Stimulated activated CD4-positive, alpha-beta T cell treated with anti-CD3 and anti-CD28 coated beads, Interleukin-15, amount 100 ng/mL, for 1 hour (primary cell): ENCODE data around the gene ZRANB2.

Source experiments
- DNase-seq, 2 donors: peaks; one replicate each; pipeline ENCODE4 v3.0.0-alpha.2; 2020; ENCODE audit warnings: low read depth in 1 of 2, low spot score in 1 of 2

ZRANB2 gene

DNA sequence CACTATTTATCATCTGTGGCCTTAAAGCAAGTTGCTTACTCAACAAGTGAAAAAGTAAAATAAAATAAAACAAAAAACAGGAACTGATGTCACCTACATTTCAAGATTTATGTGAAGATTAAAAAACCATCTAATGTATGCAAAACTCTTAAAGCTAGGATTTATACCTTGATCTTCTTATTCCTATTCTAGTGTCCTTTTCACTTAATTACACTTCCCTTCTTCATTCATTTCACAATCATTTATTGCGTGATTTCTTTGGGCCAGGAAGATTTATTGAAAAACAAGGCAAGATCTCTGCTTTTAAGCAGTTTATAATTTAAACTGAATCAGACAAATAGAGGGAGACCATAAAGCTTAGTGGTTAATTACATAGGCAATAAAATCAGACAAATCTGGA is 51.9 kb downstream of the ZRANB2 start:
- no peak for DNase-seq

GRCh38 chr1:71027991-71028390 is 52.8 kb downstream of the ZRANB2 start:
- DNase-seq = no peak

- no peak for DNase-seq
These were observed 54.7 kb downstream of the ZRANB2 start for GRCh38 chr1:71026093-71026492.

GRCh38 chr1:71023515-71023914 is 57.3 kb downstream of the ZRANB2 start:
- no peak for DNase-seq

GRCh38 chr1:71019233-71019969 is 61.4 kb downstream of the ZRANB2 start:
- DNase-seq = no peak

DNA sequence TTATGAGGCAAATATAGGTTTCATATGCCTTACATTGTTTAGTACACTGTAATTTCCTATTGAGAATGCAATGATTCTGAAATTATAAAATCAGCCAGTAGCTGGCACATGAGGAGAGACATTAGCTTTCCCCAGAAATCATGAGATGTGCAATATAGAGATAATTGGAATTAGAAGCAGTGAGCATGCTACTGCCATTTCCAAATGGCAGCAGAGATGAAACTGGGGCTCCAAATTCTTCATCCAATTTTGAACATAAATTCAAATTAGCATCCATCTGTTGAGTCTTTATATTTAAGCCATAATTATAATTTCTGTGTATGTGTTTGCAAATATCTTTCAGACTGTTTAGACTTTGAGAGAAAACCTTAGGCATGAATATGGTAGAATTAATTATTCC is 62.0 kb downstream of the ZRANB2 start:
- no peak for DNase-seq

DNA sequence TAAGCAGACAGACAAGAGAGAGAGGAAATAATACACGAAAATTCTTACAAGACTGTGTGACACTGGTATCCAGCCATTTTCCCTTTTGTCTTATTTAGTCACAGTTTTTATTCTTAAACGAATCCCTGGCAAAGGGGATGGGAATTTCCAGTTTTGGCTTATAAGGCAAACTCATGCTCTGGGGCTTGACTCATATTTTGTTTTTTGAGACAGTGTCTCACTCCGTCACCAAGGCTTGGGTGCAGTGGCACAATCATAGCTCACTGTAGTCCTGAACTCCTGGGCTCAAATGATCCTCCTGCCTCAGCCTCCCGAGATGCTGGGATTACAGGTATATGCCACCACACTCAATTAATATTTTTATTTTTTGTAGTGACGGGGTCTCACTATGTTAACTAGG is 65.1 kb downstream of the ZRANB2 start:
- no peak for DNase-seq

GRCh38 chr1:71014178-71014579 is 66.7 kb downstream of the ZRANB2 start:
- no peak for DNase-seq
